HG03060 (cell line): Measurements from ENCODE around the gene DGLUCY.
"Not testable (repeated sequence)": the region's sequence is repeated elsewhere in the genome, so short reads cannot be mapped to it uniquely, and the experiment has no call there.

Experiments
- ATAC-seq: cut with Tn5 transposase; IDR thresholded peaks from one replicate; pipeline ENCODE4 v1.9.1; 2021; ENCODE audit warnings: low read depth, moderate number of reproducible peaks; ENCODE audit not compliant: unreplicated experiment

DGLUCY gene

DNA sequence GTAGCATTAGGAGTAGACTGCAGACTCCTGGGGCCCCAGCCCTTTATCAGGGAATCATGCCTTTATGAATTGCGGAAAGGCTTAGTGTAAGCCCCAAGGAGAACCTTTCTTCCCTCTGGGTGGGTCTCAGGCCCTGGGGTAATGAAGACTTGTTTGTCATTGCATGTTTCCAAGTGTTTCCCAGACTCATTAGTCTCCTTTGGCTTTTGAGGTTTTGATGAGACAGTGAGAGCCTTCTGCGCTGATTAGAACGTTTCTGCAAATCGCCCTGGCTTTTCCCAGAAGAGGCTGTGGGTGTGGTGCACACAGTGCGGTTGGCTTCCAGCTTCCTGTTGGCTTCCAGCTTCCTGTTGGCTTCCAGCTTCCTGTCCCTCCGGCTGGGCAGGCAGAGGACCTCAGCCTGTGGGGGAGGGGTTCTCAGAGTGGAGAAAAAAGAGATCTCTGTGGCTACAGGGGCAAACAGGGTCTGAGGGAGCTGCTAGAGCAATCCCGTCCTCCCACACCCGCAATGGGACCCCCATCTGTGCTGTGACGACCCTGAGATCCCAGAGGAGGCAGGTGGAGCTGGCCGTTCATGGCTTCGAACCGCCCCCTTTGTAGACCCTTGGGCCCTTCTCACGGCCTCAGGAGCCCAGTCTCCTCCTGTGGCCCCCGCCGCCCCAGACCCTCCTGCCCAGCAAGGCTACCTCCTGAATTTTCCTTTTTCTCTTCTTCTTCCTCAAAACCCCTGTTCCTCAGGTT, 88.5 kb downstream of the DGLUCY start:
- no peak for ATAC-seq

DNA sequence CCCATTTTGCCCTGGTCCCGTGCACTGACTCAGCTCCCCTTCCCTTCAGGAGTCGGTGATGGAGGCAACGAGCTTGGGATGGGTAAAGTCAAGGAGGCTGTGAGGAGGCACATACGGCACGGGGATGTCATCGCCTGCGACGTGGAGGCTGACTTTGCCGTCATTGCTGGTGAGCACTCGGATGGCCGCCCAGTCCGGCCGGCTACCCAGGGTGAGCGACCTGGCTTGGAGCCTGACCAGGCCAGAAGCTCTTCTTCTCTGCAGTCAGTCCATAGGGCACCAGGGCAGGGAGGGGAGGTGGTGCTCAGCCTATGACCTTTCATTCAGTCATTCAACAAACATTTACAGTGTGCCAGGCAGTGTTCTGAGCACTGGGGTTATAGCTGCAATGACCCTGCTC, 90.8 kb downstream of the DGLUCY start:
- ATAC-seq: no peak

DNA sequence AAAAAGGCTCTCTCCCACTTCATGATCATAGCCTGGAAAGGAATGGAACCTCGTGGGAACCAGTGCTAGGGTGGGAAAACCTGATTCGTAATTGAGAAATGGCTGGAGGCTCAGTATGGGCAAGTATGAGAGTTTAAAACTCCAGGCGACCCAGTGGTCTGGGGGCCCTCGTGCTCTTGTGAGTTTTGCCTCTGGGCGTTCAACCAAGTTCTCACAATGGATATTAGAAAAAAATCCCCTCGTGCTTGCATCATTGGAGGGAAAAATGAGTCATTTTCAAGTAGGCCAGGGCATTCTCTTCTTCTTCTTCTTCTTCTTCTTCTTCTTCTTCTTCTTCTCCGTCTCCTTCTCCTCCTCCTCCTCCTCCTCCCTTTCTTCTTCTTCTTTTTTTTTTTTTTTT, 91.6 kb downstream of the DGLUCY start:
- no peak for ATAC-seq

GRCh38 chr14:91207008-91207407, 93.1 kb downstream of the DGLUCY start:
- no peak for ATAC-seq

GRCh38 chr14:91211017-91211416, 97.1 kb downstream of the DGLUCY start:
- no peak for ATAC-seq

GRCh38 chr14:91214306-91214705, 100.4 kb downstream of the DGLUCY start:
- ATAC-seq: no peak

GRCh38 chr14:91215381-91215780, 101.5 kb downstream of the DGLUCY start:
- ATAC-seq: no peak

GRCh38 chr14:91216731-91217226, 102.9 kb downstream of the DGLUCY start:
- ATAC-seq: no peak

DNA sequence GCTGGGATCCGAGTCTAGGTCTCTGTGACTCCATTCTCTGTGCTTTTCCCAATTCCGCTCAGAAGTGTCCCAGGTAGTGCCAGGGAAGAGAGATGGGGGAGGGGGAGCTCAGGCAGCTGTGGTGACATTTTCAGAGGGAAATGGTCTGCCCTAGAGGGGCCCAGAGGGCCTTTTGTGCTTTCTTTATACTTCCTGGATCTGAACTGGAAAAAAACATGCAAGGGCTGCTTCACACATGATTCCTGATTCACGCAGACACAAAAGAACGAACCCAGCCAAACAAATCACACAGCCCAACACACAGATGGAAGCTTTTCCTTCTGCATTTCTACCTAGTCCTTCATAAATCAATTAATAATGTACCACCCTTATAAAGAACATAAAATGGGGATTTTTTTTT, 104.1 kb downstream of the DGLUCY start:
- ATAC-seq: no peak

GRCh38 chr14:91219517-91220389, 105.9 kb downstream of the DGLUCY start:
- no peak for ATAC-seq

DNA sequence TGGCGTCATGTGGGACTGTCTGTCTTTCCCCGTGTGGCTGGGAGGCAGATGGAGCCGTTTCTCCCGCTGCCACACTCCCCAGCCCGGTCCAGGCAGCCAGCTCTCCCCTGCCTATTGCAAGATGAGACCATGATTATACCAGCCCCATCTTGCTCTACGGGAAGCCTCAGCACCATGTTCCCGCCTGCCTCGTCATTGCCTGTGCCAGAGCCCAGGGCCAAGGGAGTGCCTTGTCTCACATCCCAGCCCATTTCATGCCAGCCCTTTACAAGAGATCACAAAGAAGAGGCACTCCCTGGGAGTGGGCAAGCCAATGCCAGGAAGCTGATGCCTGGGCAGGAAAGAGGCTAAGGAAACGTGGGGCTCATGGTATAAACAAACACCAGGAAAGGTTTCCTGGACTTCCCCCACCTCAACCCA, 106.7 kb downstream of the DGLUCY start:
- ATAC-seq: no peak

GRCh38 chr14:91221270-91221669, 107.4 kb downstream of the DGLUCY start:
- no peak for ATAC-seq

GRCh38 chr14:91223028-91223783, 109.3 kb downstream of the DGLUCY start:
- no peak for ATAC-seq

DNA sequence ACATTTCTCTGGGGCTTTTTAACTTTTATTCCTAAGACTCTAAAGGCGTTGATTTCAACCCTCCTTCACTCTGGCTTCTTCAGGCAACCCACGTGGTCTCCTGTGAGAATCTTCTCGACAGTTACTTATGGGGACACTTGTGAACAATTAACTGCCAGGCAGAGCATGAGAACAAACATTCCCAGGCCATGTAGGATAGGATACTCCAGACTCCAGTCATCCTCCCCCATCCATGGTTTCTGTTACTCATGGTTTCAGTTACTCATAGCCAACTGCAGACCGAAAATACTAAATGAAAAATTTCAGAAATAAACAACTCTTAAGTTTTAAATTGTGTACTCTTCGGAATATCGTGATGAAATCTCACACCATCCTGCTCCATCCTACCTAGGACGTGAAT, 111.2 kb downstream of the DGLUCY start:
- no peak for ATAC-seq

DNA sequence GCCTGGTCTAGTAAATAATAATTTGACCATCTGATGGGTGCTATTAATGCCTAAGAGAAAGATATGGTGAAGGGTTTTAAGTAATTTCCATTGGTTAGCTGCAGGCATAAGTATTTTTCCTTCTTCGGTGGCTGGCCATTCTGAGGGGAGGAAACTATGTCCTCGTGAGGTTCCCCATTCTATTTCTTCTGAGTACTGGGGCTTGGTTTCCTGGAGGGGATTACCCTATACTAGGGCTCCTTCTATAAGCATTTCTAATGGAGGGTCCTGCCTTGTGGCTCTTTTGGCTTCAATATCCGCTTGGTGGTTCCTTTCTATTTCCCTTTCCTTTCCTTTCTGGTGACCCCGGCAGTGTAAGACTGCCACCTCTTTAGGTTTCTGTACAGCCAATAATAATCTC, 112.5 kb downstream of the DGLUCY start:
- not testable (repeated sequence) for ATAC-seq

DNA sequence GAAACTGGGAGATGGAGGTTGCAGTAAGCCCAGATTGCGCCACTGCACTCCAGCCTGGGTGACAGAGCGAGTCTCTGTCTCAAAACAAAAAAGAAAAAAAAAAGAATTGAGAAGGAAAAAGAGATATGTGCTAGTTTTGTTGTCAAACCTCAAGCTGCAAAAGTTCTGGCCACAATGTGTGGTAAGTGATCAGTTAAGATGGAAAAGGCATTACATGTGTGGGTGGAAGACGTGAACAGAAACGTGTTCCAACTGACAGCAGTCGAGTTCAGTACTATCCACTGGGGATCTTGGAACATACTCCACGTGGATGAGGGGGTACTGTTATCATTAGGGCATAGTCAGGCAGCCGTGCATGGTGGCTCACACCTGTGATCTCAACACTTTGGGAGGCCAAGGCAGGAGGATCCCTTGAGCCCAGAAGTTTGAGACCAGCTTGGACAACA, 113.3 kb downstream of the DGLUCY start:
- no peak for ATAC-seq

DNA sequence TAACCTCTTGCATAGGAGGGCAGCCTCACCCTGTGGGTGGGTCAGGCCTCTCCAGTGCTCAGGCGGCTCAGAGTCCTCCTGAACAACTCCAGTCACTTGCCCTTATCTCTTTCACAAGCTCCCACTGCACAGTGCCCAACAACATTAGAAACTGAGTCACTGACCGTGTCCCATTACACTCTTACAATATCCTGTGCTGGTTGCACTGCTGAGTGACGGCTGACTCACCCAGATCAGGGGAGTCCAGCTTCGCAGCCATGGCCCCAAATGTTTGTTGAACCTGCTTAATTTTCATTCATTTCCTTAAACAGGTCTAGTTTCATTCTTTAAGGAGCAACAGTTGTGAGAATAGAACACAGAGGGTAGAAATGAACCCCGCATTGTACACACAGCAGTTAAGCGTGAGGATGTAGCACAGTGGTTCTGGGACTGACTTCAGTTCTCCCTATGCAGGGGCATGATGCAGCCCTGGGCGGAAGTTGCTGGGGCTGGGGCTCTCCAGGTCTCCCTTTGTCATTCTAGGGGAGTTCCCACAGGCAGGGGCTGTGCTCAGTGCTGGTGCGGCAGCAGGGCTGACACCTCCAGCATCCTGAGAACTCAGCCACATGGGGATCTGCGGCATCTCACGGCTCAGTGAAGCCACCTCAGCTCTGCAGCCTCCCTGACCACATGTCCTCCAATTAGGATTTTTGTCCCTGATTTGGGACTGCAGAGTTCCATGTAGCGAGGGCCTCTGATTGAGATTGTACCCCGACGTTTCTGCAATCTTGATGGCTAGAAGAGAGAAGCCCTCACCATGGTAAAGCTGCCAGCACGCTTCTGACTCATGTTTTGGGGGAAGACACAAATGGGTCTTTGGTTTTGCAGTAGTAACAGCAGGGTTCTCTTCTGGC, 114.5 kb downstream of the DGLUCY start:
- peak; percentile 63 for ATAC-seq

DNA sequence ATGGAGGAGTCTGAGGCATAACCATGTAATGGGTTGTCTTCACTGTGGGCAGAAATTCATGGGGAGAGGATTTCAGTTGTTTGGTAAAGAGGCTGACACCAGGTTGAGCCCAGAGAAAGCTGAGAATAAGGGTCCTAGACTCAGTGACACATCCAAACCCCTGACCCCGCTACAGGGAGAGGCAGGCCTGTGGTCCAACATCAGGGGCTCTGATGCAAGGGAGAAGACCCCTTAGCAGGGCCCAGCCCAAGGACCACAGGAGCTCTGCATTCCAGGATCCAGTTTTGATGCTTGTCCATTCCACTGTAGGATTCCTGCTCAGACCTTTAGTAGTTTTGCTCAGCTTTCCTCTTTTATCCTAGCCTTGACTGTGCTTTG, 115.1 kb downstream of the DGLUCY start:
- no peak for ATAC-seq

GRCh38 chr14:91229743-91230200, 115.9 kb downstream of the DGLUCY start:
- ATAC-seq: peak; percentile 54
